ENCODE measurements around the gene SLC25A44.
"Not testable (repeated sequence)": the region's sequence is repeated elsewhere in the genome, so short reads cannot be mapped to it uniquely, and the experiment has no call there.

The SLC25A44 gene

DNA sequence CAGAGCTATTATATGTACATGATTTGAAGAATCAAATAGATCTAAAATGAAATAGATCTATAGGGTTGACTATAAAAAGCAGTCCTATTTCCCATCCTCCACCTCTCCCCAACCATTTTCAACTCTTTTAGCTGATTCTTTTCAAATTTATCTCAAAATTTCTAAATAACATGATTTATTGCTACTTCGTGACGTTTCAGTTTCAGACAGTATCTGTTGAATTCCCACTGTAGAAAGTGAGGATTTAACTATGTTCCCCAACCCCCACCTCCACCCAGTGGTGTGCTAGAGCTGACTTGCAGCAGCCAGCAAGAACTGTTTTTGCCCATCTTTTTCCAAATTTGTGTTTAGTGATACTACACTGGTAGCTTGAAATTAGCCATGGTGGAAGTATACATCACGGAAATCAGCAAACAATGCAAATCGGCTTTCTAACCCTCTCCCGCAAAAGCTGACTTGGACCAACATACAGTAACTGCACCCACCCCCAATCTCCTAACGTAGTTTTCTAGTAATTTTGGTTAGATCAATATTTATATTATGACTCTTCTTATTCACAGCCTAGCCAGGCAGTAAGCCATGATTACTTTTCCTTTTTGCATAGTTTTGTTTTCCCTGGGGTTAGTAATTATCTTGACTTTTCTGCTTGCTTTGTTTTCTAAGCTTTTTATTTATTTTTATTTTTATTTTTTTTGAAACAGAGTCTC is 29.6 kb upstream of the SLC25A44 start:
- DNase-seq: no peak

DNA sequence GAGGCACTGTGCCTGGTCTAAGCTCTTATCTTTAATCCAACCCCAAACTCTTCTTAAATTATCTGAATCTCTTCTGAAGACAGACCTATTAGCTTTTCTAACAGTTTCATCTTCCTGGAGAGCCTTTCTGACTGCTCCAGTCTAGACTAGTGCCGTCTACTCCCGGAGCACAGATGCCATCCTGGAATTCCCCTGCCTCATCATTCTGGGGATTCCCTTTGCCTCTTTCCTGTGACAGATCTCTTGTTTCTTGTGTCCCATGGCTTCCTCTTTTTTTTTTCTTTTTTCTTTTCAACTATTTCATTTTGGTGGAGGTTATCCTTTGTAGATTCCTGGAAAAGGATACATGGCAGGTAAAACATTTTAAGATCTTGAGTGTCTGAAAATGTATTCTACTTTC is 28.8 kb upstream of the SLC25A44 start:
- DNase-seq: no peak

DNA sequence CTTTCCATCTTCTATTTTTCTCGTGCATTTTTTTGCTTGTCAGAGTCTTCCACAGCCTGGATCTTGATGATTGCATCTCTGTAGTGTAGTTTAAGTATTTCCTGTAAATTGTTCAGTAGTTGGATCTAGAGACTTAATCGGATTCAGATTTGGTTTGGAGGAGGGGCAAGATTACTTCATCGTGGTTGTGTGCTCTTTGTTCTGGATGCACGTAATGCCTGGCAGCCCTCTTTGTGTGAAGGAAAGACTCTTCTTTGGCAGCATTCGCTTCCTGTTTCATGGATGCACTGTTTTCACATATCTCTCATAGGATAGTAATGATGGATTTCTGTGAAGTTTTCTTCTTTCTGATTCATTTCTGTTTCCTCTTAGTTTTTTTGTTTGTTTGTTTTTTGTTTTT is 26.4 kb upstream of the SLC25A44 start:
- DNase-seq: no peak

DNA sequence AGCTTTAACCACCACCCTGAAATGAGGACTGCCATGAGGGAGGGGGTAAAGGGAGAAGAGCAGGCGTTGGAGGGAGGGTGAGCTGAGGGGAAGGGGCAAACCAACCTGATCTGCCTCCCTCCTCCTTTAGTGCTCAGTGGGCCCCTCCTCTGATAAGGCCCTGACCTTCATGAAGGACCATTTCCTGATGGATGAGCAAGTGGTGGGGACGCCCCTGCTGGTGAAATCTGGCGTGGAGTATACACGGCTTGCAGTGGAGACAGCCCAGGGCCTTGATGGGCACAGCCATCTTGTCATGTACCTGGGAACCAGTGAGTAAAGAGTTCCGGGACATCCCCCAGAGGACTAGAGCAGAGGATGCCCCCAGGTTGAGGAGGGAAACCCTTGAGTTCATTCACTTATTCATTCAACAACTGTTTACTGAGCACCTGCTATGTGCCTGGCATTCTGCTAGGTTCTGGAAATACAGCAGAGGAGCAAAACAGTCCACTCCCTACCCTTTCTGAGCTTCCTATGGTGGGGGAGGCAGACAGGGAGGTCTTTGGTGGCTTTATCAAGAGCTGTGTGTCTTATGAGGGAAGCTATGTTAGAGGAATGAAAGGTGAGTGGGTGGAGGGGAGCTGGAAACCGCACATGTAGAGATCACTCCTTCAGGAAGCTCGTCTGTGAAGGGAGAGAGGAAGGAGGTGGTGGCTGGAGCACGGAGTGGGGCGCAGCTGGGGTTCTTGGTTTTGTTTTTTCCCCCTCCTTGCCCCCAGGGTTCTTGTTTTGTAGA is 21.0 kb upstream of the SLC25A44 start:
- no peak for DNase-seq

DNA sequence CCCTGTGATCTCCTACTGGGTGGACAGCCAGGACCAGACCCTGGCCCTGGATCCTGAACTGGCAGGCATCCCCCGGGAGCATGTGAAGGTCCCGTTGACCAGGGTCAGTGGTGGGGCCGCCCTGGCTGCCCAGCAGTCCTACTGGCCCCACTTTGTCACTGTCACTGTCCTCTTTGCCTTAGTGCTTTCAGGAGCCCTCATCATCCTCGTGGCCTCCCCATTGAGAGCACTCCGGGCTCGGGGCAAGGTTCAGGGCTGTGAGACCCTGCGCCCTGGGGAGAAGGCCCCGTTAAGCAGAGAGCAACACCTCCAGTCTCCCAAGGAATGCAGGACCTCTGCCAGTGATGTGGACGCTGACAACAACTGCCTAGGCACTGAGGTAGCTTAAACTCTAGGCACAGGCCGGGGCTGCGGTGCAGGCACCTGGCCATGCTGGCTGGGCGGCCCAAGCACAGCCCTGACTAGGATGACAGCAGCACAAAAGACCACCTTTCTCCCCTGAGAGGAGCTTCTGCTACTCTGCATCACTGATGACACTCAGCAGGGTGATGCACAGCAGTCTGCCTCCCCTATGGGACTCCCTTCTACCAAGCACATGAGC is 17.2 kb upstream of the SLC25A44 start:
- DNase-seq: no peak

DNA sequence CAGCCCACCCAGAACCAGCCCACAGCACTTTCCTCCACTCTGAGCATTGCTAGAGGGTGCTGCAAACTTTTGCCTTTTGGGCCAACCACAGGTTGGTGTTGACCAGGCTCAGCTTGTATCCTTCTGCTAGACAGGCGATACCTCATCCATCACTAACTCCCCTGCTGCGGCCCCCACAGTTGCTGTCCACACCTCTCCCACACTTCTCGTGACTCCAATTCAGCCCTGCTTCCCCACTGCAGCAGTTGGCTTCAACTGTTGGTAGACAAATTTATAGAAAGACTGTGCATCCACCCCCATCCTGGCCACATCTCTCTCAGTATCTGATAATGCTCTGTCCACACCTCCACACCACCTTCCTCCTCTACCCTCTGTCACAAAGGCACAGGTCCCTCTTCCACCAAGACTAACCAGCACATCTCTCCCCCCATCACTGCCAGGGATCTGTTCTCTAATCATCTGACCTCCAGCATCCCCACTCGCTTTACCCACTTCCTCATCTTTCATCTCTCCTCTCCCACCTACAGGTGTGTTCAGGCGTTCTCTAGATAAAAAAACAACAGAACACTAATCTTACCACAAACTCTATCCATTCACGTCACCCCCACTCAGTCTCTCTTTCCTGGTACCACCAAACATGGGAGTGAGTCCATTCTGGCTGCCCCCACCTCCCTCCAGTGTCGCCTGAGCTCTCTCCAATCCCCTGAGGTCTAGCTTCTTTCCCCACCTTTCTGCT is 15.8 kb upstream of the SLC25A44 start:
- DNase-seq: peak in 3 of 6 experiments; percentile 43 to 48 (median 45)

DNA sequence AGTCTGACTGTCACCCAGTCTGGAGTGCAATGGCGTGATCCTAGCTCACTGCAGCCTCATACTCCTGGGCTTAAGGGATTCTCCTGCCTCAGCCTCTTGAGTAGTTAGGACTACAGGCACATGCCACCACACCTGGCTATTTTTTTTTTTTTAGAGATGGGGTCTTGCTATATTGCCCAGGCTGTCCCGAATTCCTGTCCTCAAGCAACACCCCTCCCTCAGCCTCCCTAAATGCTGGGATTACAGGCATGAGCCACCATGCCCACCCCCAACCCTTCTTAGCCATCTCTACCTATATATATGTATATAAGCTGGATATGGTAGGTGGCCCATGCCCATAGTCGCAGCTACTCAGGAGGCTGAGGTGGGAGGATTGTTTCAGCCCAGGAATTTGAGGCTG is 13.4 kb upstream of the SLC25A44 start:
- no peak for DNase-seq

DNA sequence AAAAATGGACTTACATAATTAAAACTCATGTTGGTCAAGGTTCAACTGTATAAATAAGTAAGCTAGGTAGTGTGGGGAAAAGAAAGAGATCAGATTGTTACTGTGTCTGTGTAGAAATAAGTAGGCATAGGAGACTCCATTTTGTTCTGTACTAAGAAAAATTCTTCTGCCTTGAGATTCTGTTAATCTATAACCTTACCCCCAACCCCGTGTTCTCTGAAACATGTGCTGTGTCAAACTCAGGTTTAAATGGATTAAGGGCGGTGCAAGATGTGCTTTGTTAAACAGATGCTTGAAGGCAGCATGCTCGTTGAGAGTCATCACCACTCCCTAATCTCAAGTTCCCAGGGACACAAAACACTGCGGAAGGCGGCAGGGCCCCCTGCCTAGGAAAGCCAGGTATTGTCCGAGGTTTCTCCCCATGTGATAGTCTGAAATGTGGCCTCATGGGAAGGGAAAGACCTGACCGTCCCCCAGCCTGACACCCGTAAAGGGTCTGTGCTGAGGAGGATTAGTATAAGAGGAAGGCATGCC is 12.4 kb upstream of the SLC25A44 start:
- not testable (repeated sequence) for DNase-seq

DNA sequence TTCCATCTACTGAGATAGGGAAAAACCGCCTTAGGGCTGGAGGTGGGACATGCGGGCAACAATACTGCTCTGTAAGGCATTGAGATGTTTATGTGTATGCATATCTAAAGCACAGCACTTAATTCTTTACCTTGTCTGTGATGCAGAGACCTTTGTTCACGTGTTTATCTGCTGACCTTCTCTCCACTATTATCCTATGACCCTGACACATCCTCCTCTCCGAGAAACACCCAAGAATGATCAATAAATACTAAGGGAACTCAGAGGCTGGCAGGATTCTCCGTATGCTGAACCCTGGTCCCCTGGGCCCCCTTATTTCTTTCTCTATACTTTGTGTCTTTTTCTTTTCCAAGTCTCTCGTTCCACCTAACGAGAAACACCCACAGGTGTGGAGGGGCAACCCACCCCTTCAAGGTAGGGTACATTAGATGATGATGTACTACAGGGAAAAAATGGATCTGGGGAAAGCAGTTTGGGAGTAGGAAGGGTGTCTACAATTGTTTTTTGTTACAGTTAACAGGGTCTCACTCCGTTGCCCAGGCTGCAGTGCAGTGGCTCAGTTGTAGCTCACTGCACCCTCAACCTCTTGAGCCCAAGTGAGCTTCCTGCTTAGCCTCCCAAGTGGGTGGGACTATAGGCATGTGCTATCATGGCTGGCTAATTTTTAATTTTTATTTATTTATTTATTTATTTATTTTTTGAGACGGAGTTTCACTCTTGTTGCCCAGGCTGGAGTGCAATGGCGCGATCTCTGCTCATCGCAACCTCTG is 11.7 kb upstream of the SLC25A44 start:
- not testable (repeated sequence) for DNase-seq

DNA sequence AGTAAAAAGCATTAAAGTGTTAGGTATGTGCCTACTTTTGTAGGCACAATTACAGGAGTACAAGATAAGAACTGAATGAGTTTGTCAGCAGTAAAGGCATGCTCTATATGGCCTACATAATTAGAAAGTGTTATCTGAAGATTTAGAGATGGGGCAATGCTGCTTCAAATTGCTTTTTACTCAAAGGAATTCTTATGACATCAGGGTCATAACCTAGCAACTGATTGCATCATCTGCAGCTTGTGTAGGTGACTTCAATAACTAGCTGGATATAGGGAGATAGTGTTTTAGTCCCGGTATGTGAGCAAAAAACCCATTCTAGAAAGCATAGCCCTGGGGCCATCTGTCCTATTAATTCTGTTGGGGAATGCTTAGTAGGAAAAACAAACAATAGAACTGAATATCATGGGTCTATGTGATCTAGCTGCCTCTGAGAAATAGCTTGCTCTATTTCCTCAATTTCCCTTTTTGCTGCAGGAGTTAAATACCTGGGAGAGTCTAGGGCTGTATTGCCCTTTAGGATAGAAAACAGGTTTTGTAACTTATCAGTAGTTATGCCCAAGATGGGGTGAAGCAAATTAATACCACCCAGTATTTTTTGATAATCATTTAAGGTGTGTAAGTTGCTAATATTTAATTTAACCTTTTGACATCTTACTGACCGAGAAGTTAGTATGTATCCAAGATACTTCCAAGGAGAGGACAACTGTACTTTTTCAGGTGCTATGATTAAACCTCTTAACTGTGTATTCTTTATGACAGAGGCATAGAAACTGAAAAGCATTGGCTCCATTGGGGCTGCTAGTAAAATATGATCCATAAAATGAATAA is 7.3 kb upstream of the SLC25A44 start:
- not testable (repeated sequence) for DNase-seq

DNA sequence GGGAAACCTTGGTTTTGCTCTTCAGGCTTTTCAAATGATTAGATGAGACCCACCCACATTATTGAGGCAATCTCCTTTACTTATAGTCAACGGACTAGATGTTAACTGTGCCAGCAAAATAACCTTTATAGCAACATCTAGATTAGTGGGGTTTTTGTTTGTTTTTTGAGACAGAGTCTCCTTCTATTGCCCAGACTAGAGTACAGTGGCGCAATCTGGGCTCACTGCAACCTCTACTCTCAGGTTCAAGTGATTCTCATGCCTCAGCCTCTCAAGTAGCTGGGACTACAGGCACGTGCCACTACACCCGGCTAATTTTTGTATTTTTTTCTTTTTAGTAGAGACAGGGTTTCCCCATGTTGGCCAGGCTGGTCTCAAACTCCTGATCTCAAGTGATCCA is 3.6 kb upstream of the SLC25A44 start:
- not testable (repeated sequence) for DNase-seq

DNA sequence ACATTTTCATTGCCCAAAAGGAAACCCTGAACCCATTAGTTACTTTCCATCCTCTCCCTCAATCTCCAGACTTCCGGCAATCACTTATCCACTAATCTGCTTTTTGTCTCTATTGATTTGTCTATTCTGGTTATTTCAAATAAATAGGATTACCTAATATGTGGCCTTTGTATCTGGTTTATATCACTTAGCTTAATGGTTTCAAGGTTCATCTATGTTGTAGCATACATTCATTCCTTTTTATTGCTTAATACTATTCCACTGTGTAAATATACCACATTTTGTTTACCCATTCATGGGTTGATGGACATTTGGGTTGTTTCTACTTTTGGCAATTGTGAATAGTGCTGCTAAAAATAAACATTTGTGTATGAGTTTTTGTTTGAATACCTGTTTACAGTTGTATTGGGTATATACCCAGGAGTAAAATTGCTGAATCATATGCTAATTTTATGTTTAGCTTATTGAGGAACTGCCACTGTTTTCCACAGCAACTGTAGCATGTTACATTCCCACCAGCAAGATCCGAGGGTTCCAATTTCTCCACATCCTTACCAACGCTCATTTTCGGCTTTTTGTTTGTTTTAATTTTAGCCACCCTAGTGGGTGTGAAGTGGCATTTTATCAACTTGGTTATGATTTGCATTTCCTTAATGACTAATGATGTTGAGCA is 2.5 kb upstream of the SLC25A44 start:
- no peak for DNase-seq

DNA sequence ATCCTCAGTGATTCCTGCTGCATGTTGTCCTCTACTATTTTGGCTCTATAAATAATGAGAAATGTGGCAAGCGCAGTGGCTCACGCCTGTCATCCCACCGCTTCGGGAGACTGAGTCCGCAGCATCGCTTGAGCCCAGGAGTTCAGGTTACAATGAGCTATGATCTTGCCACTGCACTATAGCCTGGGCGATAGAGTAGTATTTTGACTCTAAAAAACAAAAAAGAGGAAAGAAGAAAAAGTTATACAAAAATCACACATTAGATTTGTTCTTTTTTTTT is 756 bp upstream of the SLC25A44 start:
- DNase-seq: no peak

DNA sequence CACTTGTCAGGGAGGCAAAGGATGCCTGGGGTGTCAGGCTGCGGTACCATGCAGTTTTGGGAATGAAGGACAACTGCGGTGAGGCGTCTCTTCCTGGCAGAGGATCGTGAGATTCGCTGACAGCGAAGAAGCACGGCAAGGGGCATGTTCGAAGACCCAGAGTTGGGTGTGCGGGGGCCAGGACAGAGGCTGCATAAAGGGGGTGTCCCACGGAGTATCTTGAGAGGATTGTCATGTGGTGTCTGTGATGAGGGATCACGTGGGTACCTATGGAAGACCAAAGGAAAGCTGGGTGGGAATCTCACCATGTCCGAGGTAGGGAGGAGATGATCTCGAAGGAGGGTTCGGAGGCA is 372 bp downstream of the SLC25A44 start:
- DNase-seq: no peak

DNA sequence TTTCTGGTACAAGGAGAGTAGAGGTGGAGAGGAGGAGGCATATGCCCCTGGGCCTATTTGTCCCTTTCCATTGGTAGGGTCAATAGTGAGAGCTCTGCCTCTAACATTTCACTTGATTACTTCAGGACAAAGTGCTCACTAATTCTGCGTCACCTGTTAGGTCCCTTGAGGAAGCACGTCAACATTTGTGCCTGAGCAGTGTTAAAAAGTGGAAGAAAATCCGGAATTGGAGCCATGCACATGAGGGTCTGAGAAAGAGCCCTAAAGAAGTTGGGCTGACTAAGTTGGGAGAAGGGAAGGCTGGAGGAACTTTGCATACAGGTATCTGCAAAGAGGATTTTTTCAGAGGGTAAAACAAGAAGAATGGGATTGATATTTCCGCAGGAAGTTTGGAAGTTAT is 1.9 kb downstream of the SLC25A44 start:
- no peak for DNase-seq

DNA sequence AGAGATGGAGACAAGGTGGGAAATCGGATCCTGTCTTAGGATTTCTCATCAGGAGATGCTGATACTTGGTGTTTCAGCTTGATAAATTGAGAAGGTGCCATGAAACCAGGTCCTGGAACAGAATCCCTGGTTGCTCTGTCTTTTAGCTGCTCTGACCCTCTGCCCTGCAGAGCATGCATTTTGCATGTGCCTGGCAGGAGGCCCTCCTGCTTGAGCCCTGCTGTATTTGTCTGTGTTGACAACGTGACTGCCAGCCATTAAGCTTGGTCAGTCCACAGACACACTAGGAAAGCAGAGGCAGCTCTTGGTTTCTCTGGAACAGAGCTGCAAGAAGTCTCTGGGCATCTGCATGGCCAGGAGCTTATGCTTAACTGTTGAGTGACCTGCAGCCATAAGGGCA is 2.5 kb downstream of the SLC25A44 start:
- no peak for DNase-seq

DNA sequence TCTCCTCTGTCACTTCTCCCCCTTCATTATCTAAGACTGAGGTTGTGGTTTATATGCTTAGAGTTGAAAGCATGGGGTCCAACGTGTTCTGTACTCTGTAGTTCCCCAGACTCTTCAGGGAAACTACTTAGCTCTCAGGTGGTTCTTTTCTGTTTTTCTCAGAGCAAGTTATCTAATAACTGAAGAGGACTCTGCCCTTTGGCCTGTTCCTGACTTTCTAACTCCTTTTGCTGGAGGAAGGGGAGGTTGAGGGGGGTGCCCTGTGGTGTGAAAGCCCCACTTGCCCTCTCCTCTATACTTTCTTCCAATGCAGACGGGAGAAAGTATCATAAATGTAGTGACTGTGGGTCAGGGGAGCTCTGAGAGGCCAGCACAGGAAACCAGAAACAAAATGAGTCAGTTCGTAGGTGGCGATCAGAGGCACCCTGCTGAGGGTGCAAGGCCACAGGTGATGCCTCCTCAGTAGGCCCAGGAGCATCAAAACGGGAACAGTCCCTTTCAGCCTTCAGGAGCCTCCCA is 5.0 kb downstream of the SLC25A44 start:
- no peak for DNase-seq

DNA sequence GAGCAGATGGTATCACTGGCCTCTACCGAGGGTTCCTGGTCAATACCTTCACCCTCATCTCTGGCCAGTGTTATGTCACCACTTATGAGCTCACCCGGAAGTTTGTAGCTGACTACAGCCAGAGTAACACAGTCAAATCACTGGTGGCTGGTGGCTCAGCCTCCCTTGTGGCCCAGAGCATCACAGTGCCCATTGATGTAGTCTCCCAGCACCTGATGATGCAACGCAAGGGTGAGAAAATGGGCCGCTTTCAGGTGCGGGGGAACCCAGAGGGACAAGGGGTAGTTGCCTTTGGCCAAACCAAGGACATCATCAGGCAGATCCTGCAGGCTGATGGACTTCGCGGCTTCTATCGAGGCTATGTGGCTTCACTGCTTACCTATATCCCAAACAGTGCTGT is 6.1 kb downstream of the SLC25A44 start:
- no peak for DNase-seq

DNA sequence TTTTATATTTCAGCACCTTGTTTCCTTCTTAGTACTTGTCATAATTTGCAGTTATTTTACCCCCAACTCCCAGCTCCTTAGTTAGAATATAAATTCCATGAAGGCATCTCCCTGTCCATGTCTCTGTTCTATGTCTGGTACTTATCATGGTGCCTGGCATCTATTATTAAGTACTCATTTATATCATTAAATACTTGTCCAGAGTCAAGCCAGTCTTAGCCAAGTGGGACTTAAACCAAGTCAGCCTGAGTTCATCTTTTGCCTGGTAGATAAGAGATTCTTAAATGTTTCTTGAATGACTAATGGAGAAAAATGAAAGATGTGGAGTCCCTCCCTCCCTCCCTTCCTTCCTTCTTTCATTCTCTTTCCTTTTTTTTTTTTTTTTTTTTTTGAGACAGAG is 9.4 kb downstream of the SLC25A44 start:
- no peak for DNase-seq

DNA sequence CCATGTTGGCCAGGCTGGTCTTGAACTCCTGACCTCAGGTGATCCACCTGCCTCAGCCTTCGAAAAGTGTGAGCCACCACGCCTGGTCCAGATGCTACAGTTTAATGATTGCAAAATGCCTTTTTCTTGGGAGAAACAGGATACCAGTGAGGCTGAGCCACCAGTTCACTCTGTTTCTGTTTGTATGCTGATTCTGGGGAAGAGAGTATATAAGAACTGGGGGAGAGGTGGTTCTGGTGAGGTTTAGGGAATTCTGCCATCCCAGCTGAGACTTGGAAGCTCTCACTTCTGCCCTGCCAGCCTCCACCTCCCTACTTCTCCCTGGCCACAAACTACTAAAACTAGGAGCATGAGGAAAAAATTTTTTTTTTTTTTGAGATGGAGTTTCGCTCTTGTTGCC is 10.8 kb downstream of the SLC25A44 start:
- no peak for DNase-seq

DNA sequence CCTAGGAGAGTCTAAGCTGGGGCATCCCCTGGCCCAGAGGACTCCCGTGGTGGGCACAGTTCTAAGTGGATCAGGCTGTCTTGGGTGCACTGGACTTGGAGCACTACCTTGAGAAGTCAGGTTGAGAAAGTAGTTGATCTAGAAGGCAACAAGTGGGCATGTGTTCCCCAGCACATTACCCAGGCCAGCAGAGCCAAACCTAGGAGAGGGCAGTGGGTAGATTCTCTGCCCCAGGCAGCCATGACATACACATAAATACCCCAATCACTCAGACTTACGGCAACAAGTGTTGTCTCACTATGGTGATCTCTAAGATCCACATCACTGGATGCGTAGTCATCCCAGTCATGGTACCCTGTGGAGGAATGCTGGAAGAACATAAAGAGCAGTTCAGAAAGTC is 17.3 kb downstream of the SLC25A44 start:
- no peak for DNase-seq

All from stimulated activated naive CD4-positive, alpha-beta T cell (primary cell).